HG02973 (cell line): Measurements from ENCODE around the gene STAU1.
"Not testable (repeated sequence)": the region's sequence is repeated elsewhere in the genome, so short reads cannot be mapped to it uniquely, and the experiment has no call there.

Source experiments
- ATAC-seq: cut with Tn5 transposase; IDR thresholded peaks from one replicate; pipeline ENCODE4 v1.9.1; 2021; ENCODE audit warnings: moderate library complexity; ENCODE audit not compliant: unreplicated experiment

The STAU1 gene

DNA sequence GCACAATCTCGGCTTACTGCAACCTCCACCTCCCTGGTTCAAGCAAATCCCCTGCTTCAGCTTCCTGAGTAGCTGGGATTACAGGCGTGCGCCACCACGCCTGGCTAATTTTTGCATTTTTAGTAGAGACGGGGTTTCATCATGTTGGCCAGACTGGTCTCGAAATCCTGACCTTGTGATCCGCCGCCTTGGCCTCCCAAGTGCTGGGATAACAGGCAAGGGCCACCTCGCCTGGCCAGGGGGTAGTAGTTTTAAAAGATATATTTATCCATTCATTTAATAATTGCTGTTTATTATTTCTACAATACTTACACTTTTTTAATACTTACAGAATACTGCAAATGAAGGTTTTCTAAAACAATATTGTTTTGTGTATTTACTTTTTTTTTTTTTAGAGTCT, 15.6 kb upstream of the STAU1 start:
- ATAC-seq: no peak

DNA sequence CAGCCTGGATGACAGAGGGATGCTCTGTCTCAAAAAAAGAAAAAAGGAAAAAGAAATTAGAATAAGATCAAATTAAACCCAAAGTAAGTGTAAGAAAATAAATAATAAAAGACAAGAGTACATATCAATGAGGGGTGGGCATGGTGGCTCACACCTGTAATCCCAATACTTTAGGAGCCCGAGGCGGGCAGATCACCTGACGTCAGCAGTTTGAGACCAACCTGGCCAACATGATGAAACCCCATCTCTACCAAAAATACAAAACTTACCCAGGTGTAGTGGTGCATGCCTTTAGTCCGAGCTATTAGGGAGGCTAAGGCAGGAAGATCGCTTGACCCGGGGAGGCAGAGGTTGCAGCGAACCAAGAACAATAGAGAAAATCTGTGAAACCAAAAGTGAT, 14.9 kb upstream of the STAU1 start:
- no peak for ATAC-seq

DNA sequence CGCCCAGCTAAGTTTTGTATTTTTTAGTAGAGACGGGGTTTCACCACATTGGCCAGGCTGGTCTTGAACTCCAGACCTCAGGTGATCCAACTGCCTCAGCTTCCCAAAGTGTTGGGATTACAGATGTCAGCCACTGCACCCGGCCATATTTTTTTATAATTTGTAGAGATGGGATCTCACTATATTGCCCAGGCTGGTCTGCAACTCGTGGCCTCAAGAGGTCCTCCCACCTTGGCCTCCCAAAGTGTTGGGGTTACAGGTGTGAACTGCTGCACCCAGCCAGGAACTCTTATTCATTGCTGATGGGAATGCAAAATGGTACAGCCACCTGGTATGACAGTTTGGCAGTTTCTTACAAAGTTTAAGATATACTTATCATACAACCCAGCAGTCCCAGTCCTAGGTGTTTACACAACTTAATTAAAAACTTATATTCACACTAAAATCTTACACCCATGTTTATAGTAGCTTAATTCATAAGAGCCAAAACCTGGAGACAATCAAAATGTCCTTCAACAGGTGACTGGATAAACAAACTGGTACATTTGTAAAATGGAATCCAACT, 11.7 kb upstream of the STAU1 start:
- ATAC-seq: no peak

DNA sequence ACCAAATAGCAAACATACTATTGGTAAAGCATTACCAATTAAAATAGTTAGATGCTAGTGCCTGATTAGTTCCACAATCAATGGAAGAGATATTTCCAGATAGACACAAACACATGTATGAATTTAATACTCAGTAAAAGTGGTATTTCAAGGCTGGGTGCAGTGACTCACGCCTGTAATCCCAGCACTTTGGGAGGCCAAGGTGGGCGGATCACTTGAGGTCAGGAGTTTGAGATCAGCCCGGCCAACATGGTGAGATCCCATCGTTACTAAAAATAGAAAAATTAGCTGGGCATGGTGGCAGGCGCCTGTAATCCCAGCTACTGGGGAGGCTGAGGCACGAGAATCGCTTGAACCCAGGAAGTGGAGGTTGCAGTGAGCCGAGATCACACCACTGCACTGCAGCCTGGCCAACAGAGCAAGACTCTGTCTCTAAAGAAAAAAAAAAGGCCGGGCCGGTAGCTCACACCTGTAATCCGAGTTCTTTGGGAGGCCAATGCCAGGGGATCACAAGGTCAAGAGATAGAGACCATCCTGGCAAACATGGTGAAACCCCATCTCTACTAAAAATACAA, 4.9 kb upstream of the STAU1 start:
- not testable (repeated sequence) for ATAC-seq

DNA sequence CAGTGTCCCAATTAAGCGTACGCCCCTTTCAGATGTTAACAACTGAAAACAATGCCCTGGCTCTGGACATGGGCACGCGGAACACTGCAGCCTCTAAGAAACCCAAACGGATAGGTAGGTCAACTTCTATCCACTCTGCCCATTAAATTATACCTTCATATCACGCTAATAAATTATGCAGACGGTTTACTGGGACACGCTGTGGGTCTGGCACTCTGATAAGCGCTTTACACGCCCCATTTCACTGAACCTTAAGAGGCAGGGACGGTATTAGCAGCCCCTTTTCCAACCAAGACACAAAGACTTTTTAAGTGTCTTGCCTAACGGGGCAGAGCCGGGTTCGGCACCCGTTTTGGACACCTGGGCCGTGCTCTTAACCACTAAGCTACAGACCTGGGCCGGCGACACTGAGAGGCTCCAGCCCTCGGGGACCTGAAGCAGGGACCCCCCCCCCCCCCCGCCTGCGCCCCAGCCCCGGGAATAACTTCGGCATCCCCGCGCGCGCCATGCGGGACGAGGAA, 744 bp downstream of the STAU1 start:
- peak; percentile 4 for ATAC-seq

DNA sequence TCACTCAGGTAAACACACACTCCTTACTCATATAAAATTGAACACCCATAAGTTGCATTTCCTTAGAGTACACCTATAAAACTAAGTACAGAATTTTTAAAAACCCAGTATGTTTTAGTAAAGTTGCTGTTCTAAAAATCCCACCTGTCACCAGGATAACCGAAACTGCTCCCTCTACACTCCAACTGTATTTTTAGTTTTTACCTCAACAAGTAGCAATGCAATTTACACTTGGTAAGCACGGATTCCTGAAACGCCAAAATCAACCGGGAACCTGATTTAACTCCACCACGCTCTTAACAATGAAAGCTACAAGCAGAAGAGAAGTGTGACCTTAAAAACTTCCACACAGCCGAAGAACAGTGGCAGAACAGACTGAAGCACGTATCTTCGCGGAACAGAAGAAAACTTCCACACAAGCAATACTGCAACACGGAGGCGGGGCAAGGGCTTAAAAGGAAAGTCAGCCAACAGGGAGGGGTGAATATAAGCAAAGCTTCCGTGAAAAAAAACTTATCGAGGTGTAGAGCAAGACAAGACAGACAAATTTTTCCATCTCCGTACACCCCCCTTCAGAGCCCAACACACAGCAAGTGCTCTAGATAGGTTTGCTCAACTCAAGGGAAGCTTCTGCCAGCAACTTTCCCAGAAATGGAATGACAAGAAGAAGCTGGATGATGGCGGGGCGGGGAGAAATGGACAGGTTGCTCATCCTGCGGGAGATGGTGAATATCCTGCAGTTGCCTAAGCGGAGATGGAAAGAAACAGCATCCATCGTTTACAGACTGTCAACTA, 1.4 kb downstream of the STAU1 start:
- ATAC-seq: no peak

DNA sequence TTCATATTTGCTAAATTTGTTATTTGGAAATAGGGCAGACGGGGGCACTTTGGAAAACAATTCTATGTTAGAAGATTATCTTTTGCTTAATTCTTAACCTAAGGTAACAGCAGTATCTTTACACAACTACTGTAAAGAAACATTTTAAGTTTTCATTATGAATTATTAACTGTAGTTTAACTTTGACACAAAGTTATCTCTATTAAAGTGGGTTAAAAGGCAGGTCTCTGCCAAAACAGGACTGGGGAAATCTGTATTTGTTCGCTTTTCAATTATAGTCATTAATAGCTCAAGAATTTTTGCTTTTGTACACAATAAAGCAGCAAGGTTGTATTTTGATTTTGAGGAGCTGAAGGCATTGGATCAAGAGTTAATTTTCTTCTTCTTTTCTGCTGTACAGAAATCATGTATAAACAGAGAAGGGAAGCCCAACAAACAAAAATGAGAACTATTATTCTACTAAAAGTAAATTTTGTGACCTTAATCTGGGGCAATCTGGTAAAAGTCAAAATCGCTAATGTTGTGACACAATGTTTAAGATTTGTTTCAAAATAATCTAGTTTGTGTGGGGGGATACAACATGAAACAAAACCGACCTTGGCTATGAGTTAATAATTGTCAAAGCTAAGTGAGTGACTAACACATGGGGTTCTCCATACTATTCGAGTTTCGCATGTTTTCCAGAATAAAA, 2.9 kb downstream of the STAU1 start:
- no peak for ATAC-seq

DNA sequence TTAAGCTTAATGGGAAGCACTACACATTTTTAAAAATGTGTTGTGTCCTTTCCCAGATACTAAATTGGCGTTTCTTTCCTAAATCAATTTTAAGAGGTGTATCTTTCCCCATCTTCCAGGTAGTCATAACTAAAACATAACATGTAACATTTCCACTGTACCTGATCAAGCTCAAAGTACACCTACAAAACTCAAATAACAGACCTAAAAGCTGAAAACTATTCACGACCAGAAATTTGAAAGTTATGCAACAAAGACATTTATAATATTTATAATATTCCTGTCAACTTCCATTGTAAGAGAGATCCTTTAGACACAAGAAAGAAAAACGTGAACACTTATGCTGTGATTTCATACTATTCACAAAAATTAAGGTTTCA, 3.5 kb downstream of the STAU1 start:
- no peak for ATAC-seq

DNA sequence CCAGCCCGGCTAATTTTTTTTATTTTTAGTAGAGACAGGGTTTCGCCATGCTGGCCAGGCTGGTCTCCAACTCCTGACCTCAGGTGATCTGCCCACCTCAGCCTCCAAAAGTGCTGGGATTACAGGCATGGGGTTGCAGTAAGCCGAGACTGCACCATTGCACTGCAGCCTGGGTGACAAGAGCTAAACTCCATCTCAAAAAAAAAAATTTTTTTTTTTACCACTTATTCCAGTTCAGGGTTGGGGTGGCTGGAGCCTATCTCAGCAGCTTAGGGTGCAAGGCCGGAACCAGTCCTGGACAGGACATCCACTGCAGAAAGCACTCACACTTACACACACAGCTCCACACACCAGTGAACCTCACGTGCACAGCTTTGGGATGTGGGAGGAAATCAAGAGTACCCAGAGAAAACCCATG, 4.0 kb downstream of the STAU1 start:
- not testable (repeated sequence) for ATAC-seq

DNA sequence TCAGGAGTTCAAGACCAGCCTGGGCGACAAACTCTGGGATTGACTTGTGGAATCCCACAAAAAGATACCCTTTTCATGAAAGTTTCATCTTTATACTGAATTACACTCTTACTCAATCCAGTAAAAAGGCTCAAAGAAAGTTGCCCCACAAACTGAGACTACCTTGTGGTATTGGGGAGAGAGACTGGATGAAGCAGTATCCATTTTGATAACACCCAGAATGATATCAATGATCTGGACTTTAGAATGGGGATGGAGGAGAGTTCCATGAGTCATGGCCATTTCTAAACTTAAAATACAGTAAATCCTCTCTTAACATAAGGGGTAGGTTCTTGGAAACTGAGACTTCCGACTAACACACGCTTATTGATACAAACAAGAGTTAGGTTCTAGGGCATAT, 4.7 kb downstream of the STAU1 start:
- ATAC-seq: no peak

DNA sequence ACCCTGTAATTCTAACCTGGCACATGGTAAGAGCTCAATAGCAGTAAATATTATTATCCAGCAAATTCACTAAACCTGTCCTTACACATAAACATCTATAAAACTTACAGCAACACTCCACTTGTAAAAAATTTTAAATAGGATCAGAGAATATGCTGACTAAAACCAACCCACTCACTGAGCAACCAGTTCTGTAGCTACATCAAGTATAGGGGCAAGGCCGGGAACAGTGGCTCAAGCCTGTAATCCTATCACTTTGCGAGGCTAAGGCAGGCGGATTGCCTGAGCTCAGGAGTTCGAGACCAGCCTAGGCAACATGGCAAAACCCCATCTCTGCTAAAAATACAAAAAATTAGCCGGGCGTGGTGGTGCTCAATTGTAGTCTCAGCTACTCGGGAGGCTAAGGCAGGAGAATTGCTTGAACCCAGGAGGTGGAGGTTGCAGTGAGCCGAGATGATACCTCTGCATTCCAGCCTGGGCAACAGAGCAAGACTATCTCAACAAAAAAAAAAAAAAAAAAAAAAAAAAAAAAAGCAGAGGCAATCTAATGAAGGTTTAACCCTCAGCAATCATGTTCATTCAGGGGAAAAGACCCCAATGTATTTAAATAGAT, 6.8 kb downstream of the STAU1 start:
- no peak for ATAC-seq

DNA sequence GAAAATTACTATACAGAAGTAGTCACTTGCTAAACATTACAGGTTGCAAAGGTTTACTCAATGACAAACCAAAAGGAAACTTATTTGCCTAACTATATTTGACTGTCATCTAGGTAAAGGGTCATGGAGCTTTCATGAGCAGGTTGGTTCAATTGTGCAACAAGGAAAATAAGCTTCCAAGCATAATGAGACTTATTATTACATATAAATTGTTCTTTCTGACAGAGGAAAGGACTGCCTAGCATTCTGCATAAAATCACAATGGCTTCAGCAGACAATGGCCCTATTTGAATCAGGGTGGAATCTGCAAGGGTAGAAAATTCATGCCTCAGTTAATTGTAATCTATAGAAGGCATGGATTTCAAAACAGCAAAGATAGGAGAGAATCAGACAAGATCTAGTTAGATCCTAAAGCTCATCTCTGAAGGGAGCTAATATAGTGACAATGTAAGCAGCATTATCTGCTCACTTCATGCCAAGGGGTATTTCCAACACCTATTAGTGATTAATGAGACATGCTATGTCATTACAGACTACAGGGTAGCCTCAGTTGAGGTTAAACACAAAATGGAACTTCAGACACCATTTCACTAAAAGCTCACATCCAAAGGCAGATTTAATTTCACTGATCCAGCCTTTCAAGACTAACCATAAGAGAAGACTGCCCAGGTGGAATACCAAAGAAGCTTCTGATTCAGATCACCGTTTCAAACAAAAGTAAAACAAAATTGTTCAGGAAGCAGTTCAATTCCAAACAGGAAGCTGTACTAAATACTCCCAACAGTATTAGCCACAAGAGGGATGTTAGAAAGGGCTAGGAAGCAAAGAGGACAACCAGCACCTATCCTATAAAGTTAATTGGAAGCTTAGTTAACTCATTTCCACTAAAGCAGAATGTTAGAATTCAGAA, 8.5 kb downstream of the STAU1 start:
- ATAC-seq: peak; percentile 67

DNA sequence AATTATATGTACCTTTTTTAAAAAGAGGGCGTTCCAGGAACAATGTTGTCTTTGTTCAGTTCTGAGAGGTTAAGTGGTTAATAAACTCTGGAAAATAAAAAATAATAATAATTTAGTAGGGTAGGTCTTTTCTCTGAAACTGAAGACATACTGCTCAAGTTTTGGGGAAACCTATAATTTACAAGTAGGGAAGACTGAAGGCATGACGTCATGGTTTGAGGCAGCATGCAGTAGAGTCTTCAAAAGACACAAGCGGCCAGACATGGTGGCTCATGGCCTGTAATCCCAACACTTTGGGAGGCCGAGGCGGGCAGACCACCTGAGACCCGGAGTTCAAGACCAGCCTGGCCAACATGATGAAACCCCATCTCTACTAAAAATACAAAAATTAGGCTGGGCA, 14.0 kb downstream of the STAU1 start:
- ATAC-seq: no peak

DNA sequence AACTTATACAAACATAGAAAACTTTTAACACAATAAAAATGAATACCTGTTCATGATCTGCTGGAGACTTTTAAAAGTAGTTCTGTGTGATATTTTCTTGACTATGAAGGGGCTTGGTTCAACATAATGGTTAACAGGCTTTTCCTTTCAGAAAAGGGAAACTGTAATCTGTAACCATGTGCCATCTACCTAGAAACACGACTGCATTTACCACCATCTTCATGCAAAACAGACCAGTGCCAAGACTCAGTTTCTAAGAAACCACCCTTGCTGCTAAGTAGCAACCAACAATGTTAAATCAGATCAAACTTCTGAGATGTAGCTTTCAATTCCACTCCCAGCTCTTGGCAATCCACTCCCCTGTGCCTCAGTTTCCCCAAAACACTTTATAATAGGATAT, 15.7 kb downstream of the STAU1 start:
- ATAC-seq: no peak

DNA sequence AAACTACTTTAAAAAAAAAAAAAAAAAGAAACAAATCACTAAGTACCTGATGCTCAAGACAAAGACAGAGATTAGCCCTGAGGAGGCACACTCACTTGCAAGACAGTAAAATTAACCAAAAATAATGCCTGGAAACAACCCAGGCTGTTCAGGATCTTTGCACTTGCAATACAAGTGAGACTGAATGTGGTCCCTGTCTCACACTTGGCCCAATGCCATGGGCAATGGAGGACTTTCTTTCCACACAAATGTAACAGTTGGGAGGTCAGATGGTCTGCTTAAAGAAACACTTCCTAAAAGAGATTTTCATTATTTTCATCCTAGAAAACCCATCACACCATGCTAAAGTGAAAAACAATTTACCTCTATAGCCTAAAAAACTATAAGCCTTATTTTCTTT, 16.2 kb downstream of the STAU1 start:
- no peak for ATAC-seq

DNA sequence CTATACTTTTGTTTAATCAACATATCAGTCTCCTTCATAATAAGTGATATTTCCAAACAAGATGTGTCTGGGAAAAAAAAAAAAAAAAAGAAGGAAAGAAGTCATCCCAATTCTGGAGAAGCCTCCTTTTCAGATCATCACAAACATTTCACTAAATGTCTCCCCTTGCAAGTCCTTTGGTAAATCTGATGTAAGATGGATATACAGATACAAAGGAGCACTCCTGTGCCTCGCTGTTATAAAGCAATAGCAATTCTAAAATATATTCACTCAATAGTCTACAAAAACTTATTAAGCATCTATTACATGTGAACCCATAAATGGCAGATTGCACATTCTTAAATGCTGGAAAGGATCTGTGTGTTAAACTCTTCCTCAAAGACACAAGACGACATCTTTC, 17.4 kb downstream of the STAU1 start:
- ATAC-seq: no peak

DNA sequence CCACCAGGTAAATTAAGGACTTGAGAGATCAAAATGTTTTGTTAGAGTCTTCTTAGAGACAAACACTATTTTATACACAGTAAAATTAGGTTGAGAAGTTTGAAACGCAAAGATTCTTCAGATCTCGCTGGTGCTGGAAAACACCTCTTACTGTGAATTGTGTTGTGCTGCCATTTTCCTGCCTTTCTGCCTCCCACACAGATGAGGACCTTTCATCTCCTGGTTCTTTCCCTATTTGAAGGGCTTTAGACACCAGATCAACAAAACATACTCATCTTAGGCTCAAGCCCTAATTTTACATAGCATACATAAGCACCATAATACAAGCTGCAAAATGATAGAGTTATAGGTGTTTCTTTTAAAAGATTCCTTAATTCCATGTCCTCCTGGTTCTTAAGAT, 18.6 kb downstream of the STAU1 start:
- no peak for ATAC-seq

DNA sequence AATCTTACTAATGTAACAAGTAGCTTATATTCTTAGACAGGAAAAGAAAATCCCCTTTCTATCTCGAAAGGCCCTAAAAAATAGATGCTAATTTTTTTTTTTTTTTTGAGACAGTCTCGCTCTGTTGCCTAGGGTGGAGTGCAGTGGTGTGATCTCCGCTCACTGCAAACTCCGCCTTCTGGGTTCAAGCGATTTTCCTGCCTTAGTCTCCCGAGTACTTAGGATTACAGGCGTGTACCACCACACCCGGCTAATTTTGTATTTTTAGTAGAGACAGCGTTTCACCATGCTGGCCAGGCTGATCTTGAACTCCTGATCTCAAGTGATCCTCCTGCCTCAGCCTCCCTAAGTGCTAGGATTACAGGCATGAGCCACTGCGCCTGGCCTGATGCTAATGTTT, 19.3 kb downstream of the STAU1 start:
- ATAC-seq: not testable (repeated sequence)

DNA sequence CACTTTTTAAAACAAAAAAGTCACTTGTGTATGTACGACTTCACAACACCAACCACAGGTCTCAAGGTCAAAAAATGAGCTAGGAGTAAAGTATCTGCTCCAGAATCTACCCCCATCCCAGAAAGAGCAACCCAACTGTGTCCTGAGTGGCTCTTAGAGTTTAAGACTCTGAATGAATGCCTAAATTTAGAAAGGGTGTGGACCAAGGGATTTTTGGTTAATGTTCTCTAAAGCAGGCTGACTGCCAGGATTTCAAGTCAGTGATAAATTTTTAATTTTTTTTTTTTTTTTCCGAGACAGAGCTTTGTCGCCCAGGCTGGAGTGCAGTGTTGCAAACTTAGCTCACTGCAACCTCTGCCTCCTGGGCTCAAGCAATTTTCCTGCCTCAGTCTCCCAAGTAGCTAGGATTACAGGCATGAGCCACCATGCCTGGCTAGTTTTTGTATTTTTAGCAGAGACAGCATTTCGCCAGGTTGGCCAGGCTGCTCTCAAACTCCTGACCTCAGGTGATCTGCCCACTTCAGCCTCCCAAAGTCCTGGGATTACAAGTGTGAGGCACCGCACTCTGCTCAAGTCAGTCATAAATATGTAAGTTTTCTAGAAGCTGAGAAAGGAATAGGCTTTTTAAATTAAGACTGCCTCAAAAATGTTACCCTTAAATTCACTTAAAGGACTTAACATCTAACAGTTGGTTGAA, 20.2 kb downstream of the STAU1 start:
- no peak for ATAC-seq
